ENCODE data around the gene TATDN2. TPM values are rescaled to one million over a fixed set of nuclear protein-coding genes. Genes with fewer than 3 reads are reported as not detected.

The TATDN2 gene
- total and polyA plus RNA-seq, 9 of the 15 experiments (the other 6 are each of a cell fraction or from before 2014, with no cell fraction given) = 5.2 to 44.7 (median 25.8) TPM

DNA sequence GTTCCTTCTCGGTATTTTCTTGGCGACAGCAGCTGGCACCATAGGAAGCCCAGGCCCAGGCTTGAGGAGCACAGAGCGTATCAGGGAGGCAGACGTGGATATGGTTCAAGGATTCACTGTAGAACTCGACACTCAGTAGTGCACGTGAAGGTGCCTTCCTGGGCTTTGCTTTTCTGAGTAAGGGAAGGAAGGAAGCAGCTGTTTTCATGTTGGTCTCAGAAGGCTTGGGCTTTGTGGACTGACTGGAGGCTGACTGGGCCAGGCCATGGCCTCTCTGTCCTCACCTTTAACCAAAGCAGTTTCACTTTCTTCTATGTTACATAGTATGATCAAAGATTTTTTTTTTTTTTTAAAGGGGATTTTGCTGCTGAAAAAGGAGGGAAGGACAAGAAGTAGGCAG, 51.4 kb downstream of the TATDN2 start:
- TF ChIP-seq HNRNPK (IDR thresholded peaks at IDR 0.05; ENCODE audit: low read depth, low read length, poor library complexity, severe bottlenecking) (no peak), POLR2A (conservative IDR thresholded peaks at IDR 0.05) (0 out of 2 replicates have a peak, but pooled peaks have one; percentile 26), POLR2B (IDR thresholded peaks at IDR 0.05; ENCODE audit: low read depth, partially characterized antibody) (peak; percentile 25)
- Histone ChIP-seq H3K27me3 (ENCODE audit: control insufficient read depth in 2 of 2, insufficient read depth in 2 of 2, low read length in 2 of 2) (no peaks in the 10 kb centered on the region), H3K27ac (ENCODE audit: extremely low read depth, low read depth, low read length) (no peak overlapping the region), H3K4me2 (ENCODE audit: insufficient read depth, low read length) (no peak overlapping the region), H3K9ac (ENCODE audit: insufficient read depth in 1 of 2, low read depth in 2 of 2, low read length in 2 of 2) (peak overlapping the region in 1 of 2 experiments; percentile 38; a peak in 1 of 4 replicates), H4K20me1 (replicated peaks; ENCODE audit: control insufficient read depth, insufficient read depth, low read length) (no peaks in the 10 kb centered on the region; the same call in none of the 2 replicates), H3K79me2 (ENCODE audit: control insufficient read depth, insufficient read depth, low read length) (peaks cover 3% of the 10 kb centered on the region; the same call in 1 of the 3 replicates), H3K9me3 (replicated peaks; ENCODE audit: control insufficient read depth, insufficient read depth, low read depth, low read length) (no peaks in the 10 kb centered on the region), H3K4me3 (no peak overlapping the region), H3K9me1 (ENCODE audit: control insufficient read depth, insufficient read depth, low read length) (no peaks in the 10 kb centered on the region), H2AFZ (ENCODE audit: low read depth, low read length) (no peak overlapping the region), H3K36me3 (ENCODE audit: control insufficient read depth, insufficient read depth, low read length) (peaks cover 75% of the 10 kb centered on the region), H3K4me1 (replicated peaks in 1 of 2; ENCODE audit: control insufficient read depth in 2 of 2, insufficient read depth in 2 of 2, low read length in 2 of 2) (no peaks in the 10 kb centered on the region)
- POLR2A ChIA-PET = interaction anchor here (1.0 to 1.5 kb wide), 3 partner anchors 9 to 12 kb away, joined by 3 to 8 read pairs (median 4); no protein-coding TSS in a partner anchor
- FAIRE-seq (no peak), ATAC-seq (peak; percentile 12; the same call in 2 of the 3 replicates), DNase-seq (ENCODE audit: extremely low read depth in 1 of 4, low spot score in 3 of 4) (no peak)
- BruUV-seq (replicated peaks) = no TSS peak
- intact Hi-C loops (cut with micrococcal nuclease) = no loop called here
- CTCF ChIA-PET (ENCODE audit: low intra/inter-chr PET ratio) = no interaction called here
- in situ Hi-C loops (cut with MboI) = loop anchor here (25.0 kb wide), 1 partner anchor 787 kb away; no protein-coding TSS in a partner anchor
- WGBS (ENCODE audit: insufficient coverage, low coverage, missing lambda C conversion rate) = 90% methylated on average over 6 of the region's 6 CpGs

- no peak for FAIRE-seq
- no peaks in the 10 kb centered on the region for H3K9me3 ChIP-seq (replicated peaks; ENCODE audit: control insufficient read depth, insufficient read depth, low read depth, low read length)
- in situ Hi-C loops (cut with MboI) (loop anchor here (25.0 kb wide), 1 partner anchor 788 kb away; no protein-coding TSS in a partner anchor), intact Hi-C loops (cut with micrococcal nuclease) (no loop called here)
- H3K79me2 ChIP-seq (ENCODE audit: control insufficient read depth, insufficient read depth, low read length) = peaks cover 3% of the 10 kb centered on the region; the same call in 1 of the 3 replicates
- no peak overlapping the region for H3K4me2 ChIP-seq (ENCODE audit: insufficient read depth, low read length)
- BruUV-seq (replicated peaks) = no TSS peak
- no peak overlapping the region for H2AFZ ChIP-seq (ENCODE audit: low read depth, low read length)
- H3K36me3 ChIP-seq (ENCODE audit: control insufficient read depth, insufficient read depth, low read length) = peaks cover 76% of the 10 kb centered on the region
- TF ChIP-seq POLR2H (tag; IDR thresholded peaks at IDR 0.05; ENCODE audit: low read depth) (no peak), POLR2AphosphoS2 (IDR thresholded peaks at IDR 0.05; ENCODE audit: low read length) (peak; percentile 93), POLR2A (conservative IDR thresholded peaks at IDR 0.05) (peak; percentile 55; the same call in 1 of the 2 replicates), SUPT5H (IDR thresholded peaks at IDR 0.05) (peak; percentile 42; the same call in 1 of the 2 replicates)
- no peak for DNase-seq (ENCODE audit: extremely low read depth in 1 of 4, low spot score in 3 of 4)
- 92% methylated on average over 9 of the region's 9 CpGs for WGBS (ENCODE audit: insufficient coverage, low coverage, missing lambda C conversion rate)
- CTCF ChIA-PET (ENCODE audit: low intra/inter-chr PET ratio) = no interaction called here
- H3K27me3 ChIP-seq (ENCODE audit: control insufficient read depth in 2 of 2, insufficient read depth in 2 of 2, low read length in 2 of 2) = no peaks in the 10 kb centered on the region
- H4K20me1 ChIP-seq (replicated peaks; ENCODE audit: control insufficient read depth, insufficient read depth, low read length) = no peaks in the 10 kb centered on the region; the same call in none of the 2 replicates
- POLR2A ChIA-PET = interaction anchor here (1.0 to 6.9 kb wide), 4 partner anchors 9 to 12 kb away, joined by 3 to 49 read pairs (median 6); partner anchors contain the start of gene GHRL
- no peaks in the 10 kb centered on the region for H3K9me1 ChIP-seq (ENCODE audit: control insufficient read depth, insufficient read depth, low read length)
- no peaks in the 10 kb centered on the region for H3K4me1 ChIP-seq (replicated peaks in 1 of 2; ENCODE audit: control insufficient read depth in 2 of 2, insufficient read depth in 2 of 2, low read length in 2 of 2)
- no peak for ATAC-seq
- no peak overlapping the region for H3K9ac ChIP-seq (ENCODE audit: insufficient read depth in 1 of 2, low read depth in 2 of 2, low read length in 2 of 2)
- H3K27ac ChIP-seq (ENCODE audit: extremely low read depth, low read depth, low read length) = no peak overlapping the region
- H3K4me3 ChIP-seq = no peak overlapping the region
Measured at GRCh38 chr3:10300087-10300486, 51.8 kb downstream of the TATDN2 start.

Measured in K562 (cell line).